Astrocyte (in vitro differentiated cells and primary cell): ENCODE data around the gene PFKL. TPM values are rescaled to one million over a fixed set of nuclear protein-coding genes. Genes with fewer than 3 reads are reported as not detected.
A peak's percentile ranks its signal among the peaks of the same experiment; 100 is the strongest.
"Not testable (repeated sequence)": the region's sequence is repeated elsewhere in the genome, so short reads cannot be mapped to it uniquely, and the experiment has no call there.

ENCODE experiments used
- DNase-seq: peaks from one replicate; pipeline ENCODE4 v3.0.0-alpha.2; 2010; ENCODE audit warnings: low read depth
- FAIRE-seq: peaks from 2 replicates; lab custom pipeline; 2011; peaks lifted over from hg19 to GRCh38; lab: Jason Lieb, UNC
- H2AFZ ChIP-seq: 2 replicates; pipeline ENCODE4 v1.6.0; 2012; ENCODE audit warnings: low read depth, low read length, inconsistent platforms
- H3K27ac ChIP-seq: 2 replicates; pipeline ENCODE4 v1.5.1; 2011; ENCODE audit warnings: low read depth, low read length, inconsistent platforms
- H3K27me3 ChIP-seq: 2 replicates; pipeline ENCODE4 v1.6.0; 2011; ENCODE audit warnings: low read length, inconsistent platforms; ENCODE audit not compliant: insufficient read depth
- H3K36me3 ChIP-seq: 2 replicates; pipeline ENCODE4 v1.5.1; 2011; ENCODE audit warnings: low read length, inconsistent platforms; ENCODE audit not compliant: insufficient read depth
- H3K4me1 ChIP-seq: 2 replicates; pipeline ENCODE4 v1.5.1; 2011; ENCODE audit warnings: low read length, inconsistent platforms; ENCODE audit not compliant: insufficient read depth
- H3K4me2 ChIP-seq: 2 replicates; pipeline ENCODE4 v1.6.0; 2012; ENCODE audit warnings: low read length, inconsistent platforms
- H3K4me3 ChIP-seq: 2 replicates; pipeline ENCODE4 v1.5.1; 2011; ENCODE audit warnings: low read depth, mild to moderate bottlenecking, low read length, inconsistent platforms; ENCODE audit not compliant: insufficient read depth
- H3K79me2 ChIP-seq: 2 replicates; pipeline ENCODE4 v1.6.0; 2012; ENCODE audit warnings: mild to moderate bottlenecking, low read length, inconsistent platforms; ENCODE audit not compliant: insufficient read depth
- H3K9ac ChIP-seq: 2 replicates; pipeline ENCODE4 v1.6.0; 2012; ENCODE audit warnings: mild to moderate bottlenecking, low read length, inconsistent platforms
- H3K9me3 ChIP-seq: 2 replicates; pipeline ENCODE4 v1.5.1; 2012; ENCODE audit warnings: low read depth, mild to moderate bottlenecking, low read length, inconsistent platforms; ENCODE audit not compliant: insufficient read depth
- H4K20me1 ChIP-seq: 2 replicates; pipeline ENCODE4 v1.6.0; 2012; ENCODE audit warnings: low read length, inconsistent platforms; ENCODE audit not compliant: insufficient read depth
- H3K27ac Mint-ChIP-seq: one replicate; pipeline ENCODE4 v1.8.0; 2021; ENCODE audit warnings: mild to moderate bottlenecking, mixed read lengths; ENCODE audit not compliant: unreplicated experiment
- H3K27me3 Mint-ChIP-seq: one replicate; pipeline ENCODE4 v1.8.0; 2021; ENCODE audit warnings: low read depth, mixed read lengths; ENCODE audit not compliant: unreplicated experiment
- H3K36me3 Mint-ChIP-seq: one replicate; pipeline ENCODE4 v1.8.0; 2021; ENCODE audit warnings: low read depth, mixed read lengths; ENCODE audit not compliant: unreplicated experiment
- H3K4me1 Mint-ChIP-seq: one replicate; pipeline ENCODE4 v1.8.0; 2021; ENCODE audit warnings: low read depth, mixed read lengths; ENCODE audit not compliant: unreplicated experiment
- H3K4me3 Mint-ChIP-seq: one replicate; pipeline ENCODE4 v1.8.0; 2021; ENCODE audit warnings: mild to moderate bottlenecking, moderate library complexity, mixed read lengths; ENCODE audit not compliant: unreplicated experiment
- H3K9me3 Mint-ChIP-seq: one replicate; pipeline ENCODE4 v1.8.0; 2021; ENCODE audit warnings: mild to moderate bottlenecking, mixed read lengths; ENCODE audit not compliant: unreplicated experiment
- CTCF ChIP-seq: IDR thresholded peaks from 2 replicates; pipeline ENCODE4 v1.5.1; 2011; ENCODE audit warnings: low read depth, mild to moderate bottlenecking, inconsistent platforms, low read length, moderate library complexity; ENCODE audit not compliant: insufficient read depth
- EZH2 ChIP-seq: IDR thresholded peaks from 2 replicates; pipeline ENCODE4 v1.6.1; 2012; ENCODE audit warnings: mild to moderate bottlenecking, low read length, inconsistent platforms; ENCODE audit not compliant: insufficient read depth
- total RNA-seq: library from RNA; stranded (reverse); gene quantifications from 2 replicates; pipeline ENCODE4 v1.2.1, GENCODE V29; 2021

The PFKL gene
- total RNA-seq, 1 donor from 2014 or later = 109 TPM

- no peaks in the 10 kb centered on the region for H3K4me1 ChIP-seq
- H3K79me2 ChIP-seq = no peaks in the 10 kb centered on the region
- Mint-ChIP-seq H3K9me3 (no peaks in the 10 kb centered on the region), H3K4me3 (no peak overlapping the region), H3K4me1 (no peaks in the 10 kb centered on the region), H3K36me3 (no peaks in the 10 kb centered on the region), H3K27me3 (peaks cover 21% of the 10 kb centered on the region), H3K27ac (no peak overlapping the region)
- H3K9me3 ChIP-seq = no peaks in the 10 kb centered on the region
- no peak overlapping the region for H2AFZ ChIP-seq
- no peak overlapping the region for H3K4me2 ChIP-seq
- H3K4me3 ChIP-seq = no peak overlapping the region
- no peak overlapping the region for H3K27ac ChIP-seq
- no peak overlapping the region for H3K9ac ChIP-seq
- FAIRE-seq = no peak
- DNase-seq = no peak
- peaks cover 2% of the 10 kb centered on the region for H3K27me3 ChIP-seq
- H4K20me1 ChIP-seq = no peaks in the 10 kb centered on the region
- H3K36me3 ChIP-seq = no peaks in the 10 kb centered on the region
- TF ChIP-seq CTCF = no peak
- TF ChIP-seq EZH2 = no peak
These were observed 20.2 kb upstream of the PFKL start for GRCh38 chr21:44279354-44280260.

GRCh38 chr21:44281801-44282200, 18.1 kb upstream of the PFKL start:
- Mint-ChIP-seq H3K27me3 (peaks cover 10% of the 10 kb centered on the region), H3K9me3 (no peaks in the 10 kb centered on the region), H3K36me3 (no peaks in the 10 kb centered on the region), H3K27ac (no peak overlapping the region), H3K4me3 (no peak overlapping the region), H3K4me1 (no peaks in the 10 kb centered on the region)
- no peak overlapping the region for H3K27ac ChIP-seq
- H3K4me1 ChIP-seq = no peaks in the 10 kb centered on the region
- no peak overlapping the region for H3K9ac ChIP-seq
- FAIRE-seq (no peak), DNase-seq (no peak)
- no peaks in the 10 kb centered on the region for H3K79me2 ChIP-seq
- TF ChIP-seq EZH2 (no peak), CTCF (no peak)
- H3K27me3 ChIP-seq = peaks cover 2% of the 10 kb centered on the region
- no peak overlapping the region for H3K4me3 ChIP-seq
- no peak overlapping the region for H3K4me2 ChIP-seq
- H3K9me3 ChIP-seq = no peaks in the 10 kb centered on the region
- H2AFZ ChIP-seq = no peak overlapping the region
- no peaks in the 10 kb centered on the region for H4K20me1 ChIP-seq
- no peaks in the 10 kb centered on the region for H3K36me3 ChIP-seq

- Histone ChIP-seq H4K20me1 (no peaks in the 10 kb centered on the region), H3K4me2 (no peak overlapping the region), H3K36me3 (no peaks in the 10 kb centered on the region), H3K27ac (no peak overlapping the region), H3K4me3 (no peak overlapping the region), H3K4me1 (no peaks in the 10 kb centered on the region), H3K79me2 (no peaks in the 10 kb centered on the region), H3K9ac (no peak overlapping the region), H3K9me3 (no peaks in the 10 kb centered on the region), H3K27me3 (peaks cover 2% of the 10 kb centered on the region), H2AFZ (no peak overlapping the region)
- Mint-ChIP-seq H3K36me3 (no peaks in the 10 kb centered on the region), H3K27ac (no peak overlapping the region), H3K4me1 (no peaks in the 10 kb centered on the region), H3K27me3 (peaks cover 10% of the 10 kb centered on the region), H3K9me3 (no peaks in the 10 kb centered on the region), H3K4me3 (no peak overlapping the region)
- DNase-seq = no peak
- TF ChIP-seq EZH2 = no peak
- FAIRE-seq = no peak
These were observed 17.5 kb upstream of the PFKL start for GRCh38 chr21:44282370-44282769.

GRCh38 chr21:44283211-44283785, 16.6 kb upstream of the PFKL start:
- H3K9me3 ChIP-seq, H3K4me1 ChIP-seq, H3K79me2 ChIP-seq, H3K4me2 ChIP-seq, H4K20me1 ChIP-seq, H3K27ac ChIP-seq, H3K9me3 Mint-ChIP-seq, H3K36me3 ChIP-seq, H3K27me3 ChIP-seq, FAIRE-seq, H2AFZ ChIP-seq, H3K4me1 Mint-ChIP-seq, H3K36me3 Mint-ChIP-seq, H3K9ac ChIP-seq, H3K4me3 Mint-ChIP-seq, DNase-seq, H3K4me3 ChIP-seq: not testable (repeated sequence)
- Mint-ChIP-seq H3K27me3 (peaks cover 16% of the 10 kb centered on the region), H3K27ac (peak overlapping the region; percentile 12)
